MM.1S (cell line): ENCODE data around the gene FGD2.

Experiments
- CTCF ChIP-seq: fragments of 300-600 bp; sonication (generic); IDR thresholded peaks from 2 replicates; pipeline ENCODE4 v1.5.1; 2016; ENCODE audit warnings: antibody characterized with exemption, low read length, mixed read lengths
- EZH2 ChIP-seq: fragments of 300-600 bp; sonication (generic); optimal IDR thresholded peaks from 2 replicates; pipeline ENCODE3; 2017; ENCODE audit warnings: low read depth, mild to moderate bottlenecking, antibody characterized with exemption, low read length, mixed read lengths

DNA sequence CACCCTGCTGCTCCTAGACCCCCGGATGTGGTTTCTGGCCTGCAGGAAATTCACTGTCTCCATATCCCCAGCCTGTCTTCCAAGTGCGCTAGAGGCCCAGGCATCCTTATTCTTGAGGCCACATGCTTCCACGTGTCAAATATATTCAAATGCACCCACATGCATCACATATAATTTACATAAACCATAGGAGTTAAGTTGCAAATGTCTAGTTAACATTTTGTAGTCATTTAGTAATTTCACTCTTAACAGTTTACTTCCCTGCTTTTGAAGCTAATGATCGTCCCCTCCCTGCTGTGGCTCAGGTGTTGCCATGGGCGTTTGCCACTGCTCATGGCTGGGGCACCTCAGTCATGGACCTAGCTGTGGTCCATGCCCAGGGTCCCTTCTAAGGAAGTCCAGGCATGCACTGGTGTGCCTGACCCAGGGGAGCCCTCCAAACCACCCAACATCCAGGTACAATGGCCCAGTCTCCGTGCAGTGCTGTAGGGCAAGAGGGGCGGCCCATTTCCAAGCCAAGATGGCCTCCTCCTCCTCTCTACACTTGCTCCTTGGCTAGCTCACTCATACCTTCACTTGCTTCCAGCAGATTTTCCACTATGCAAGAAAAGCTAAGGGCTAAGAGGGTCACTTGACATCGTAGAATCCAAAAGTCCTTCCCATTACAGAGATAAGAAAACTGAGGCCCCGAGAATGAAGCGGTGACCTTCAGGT is 42.4 kb downstream of the FGD2 start:
- no peak for TF ChIP-seq CTCF
- no peak for TF ChIP-seq EZH2
